CD4-positive, alpha-beta T cell treated with Interleukin-6 at 100 ng/mL for 8 hours (primary cell): ENCODE measurements around the gene PLCB4.
"Not testable (repeated sequence)": the region's sequence is repeated elsewhere in the genome, so short reads cannot be mapped to it uniquely, and the experiment has no call there.

Experiments used
- DNase-seq: peaks from one replicate; pipeline ENCODE4 v3.0.0-alpha.2; 2020; ENCODE audit warnings: mixed read lengths, low spot score

Gene PLCB4

GRCh38 chr20:9142809-9143208, 73.9 kb downstream of the PLCB4 start:
- no peak for DNase-seq

GRCh38 chr20:9143926-9144325, 75.0 kb downstream of the PLCB4 start:
- DNase-seq: no peak

- DNase-seq: no peak
Observed at GRCh38 chr20:9144643-9145042, 75.8 kb downstream of the PLCB4 start.

- DNase-seq: no peak
Observed at GRCh38 chr20:9145142-9145541, 76.3 kb downstream of the PLCB4 start.

GRCh38 chr20:9146649-9147048, 77.8 kb downstream of the PLCB4 start:
- DNase-seq: no peak

GRCh38 chr20:9147547-9148024, 78.7 kb downstream of the PLCB4 start:
- DNase-seq: no peak

GRCh38 chr20:9148291-9148690, 79.4 kb downstream of the PLCB4 start:
- no peak for DNase-seq

GRCh38 chr20:9149087-9149486, 80.2 kb downstream of the PLCB4 start:
- no peak for DNase-seq

- no peak for DNase-seq
Observed at GRCh38 chr20:9149796-9150195, 80.9 kb downstream of the PLCB4 start.

GRCh38 chr20:9150679-9151078, 81.8 kb downstream of the PLCB4 start:
- no peak for DNase-seq

- DNase-seq: not testable (repeated sequence)
Observed at GRCh38 chr20:9152139-9152538, 83.3 kb downstream of the PLCB4 start.

GRCh38 chr20:9154464-9155024, 85.7 kb downstream of the PLCB4 start:
- no peak for DNase-seq

GRCh38 chr20:9156529-9157280, 87.8 kb downstream of the PLCB4 start:
- DNase-seq: no peak

- no peak for DNase-seq
Observed at GRCh38 chr20:9160331-9160730, 91.4 kb downstream of the PLCB4 start.

- DNase-seq: no peak
Observed at GRCh38 chr20:9160757-9161156, 91.9 kb downstream of the PLCB4 start.

- no peak for DNase-seq
Observed at GRCh38 chr20:9161311-9161710, 92.4 kb downstream of the PLCB4 start.

GRCh38 chr20:9163251-9163650, 94.4 kb downstream of the PLCB4 start:
- no peak for DNase-seq

GRCh38 chr20:9163995-9164394, 95.1 kb downstream of the PLCB4 start:
- DNase-seq: no peak

- DNase-seq: no peak
Observed at GRCh38 chr20:9165261-9165660, 96.4 kb downstream of the PLCB4 start.

- DNase-seq: no peak
Observed at GRCh38 chr20:9166153-9166780, 97.4 kb downstream of the PLCB4 start.

GRCh38 chr20:9169409-9169808, 100.5 kb downstream of the PLCB4 start:
- DNase-seq: no peak

- no peak for DNase-seq
Observed at GRCh38 chr20:9172851-9173250, 104.0 kb downstream of the PLCB4 start.

GRCh38 chr20:9177278-9177677, 108.4 kb downstream of the PLCB4 start:
- DNase-seq: no peak
